Fibroblast of mammary gland (primary cell): Measurements from ENCODE around the gene PCOLCE2.

Source experiments
- DNase-seq: peaks from one replicate; pipeline ENCODE4 v3.0.0-alpha.2; 2010; ENCODE audit warnings: low read depth
- H3K4me3 ChIP-seq: 2 replicates; pipeline ENCODE4 v1.5.1; 2011; ENCODE audit warnings: low read depth, mild to moderate bottlenecking, low read length, moderate library complexity; ENCODE audit not compliant: control insufficient read depth
- TF ChIP-seq, protein P1 (sequence below): conservative IDR thresholded peaks from 2 replicates; pipeline ENCODE4 v1.5.1; 2011; ENCODE audit warnings: low read depth, low read length, inconsistent platforms; ENCODE audit not compliant: control insufficient read depth, insufficient read depth

Gene PCOLCE2

DNA sequence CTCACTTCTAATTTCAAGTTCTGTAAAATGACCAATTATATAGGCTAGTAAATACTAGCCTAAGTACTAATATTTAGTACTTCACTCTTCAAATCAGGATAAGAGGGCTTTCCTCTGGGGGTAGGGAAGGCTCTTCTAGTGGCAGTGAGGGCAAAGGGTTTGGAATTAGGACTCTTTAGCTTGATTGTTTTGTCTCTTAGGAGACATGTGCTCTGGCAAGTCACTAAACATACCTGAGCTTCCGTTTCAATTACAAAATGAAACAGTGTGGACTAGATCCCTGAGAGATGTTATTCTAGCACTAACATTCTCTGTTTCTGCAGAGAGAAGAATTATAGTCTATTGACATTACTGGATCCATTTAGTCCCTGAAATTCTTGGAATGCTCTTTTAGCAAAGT, 71.5 kb downstream of the PCOLCE2 start:
- no peak overlapping the region for H3K4me3 ChIP-seq
- DNase-seq: no peak
- TF ChIP-seq, protein P1, sequence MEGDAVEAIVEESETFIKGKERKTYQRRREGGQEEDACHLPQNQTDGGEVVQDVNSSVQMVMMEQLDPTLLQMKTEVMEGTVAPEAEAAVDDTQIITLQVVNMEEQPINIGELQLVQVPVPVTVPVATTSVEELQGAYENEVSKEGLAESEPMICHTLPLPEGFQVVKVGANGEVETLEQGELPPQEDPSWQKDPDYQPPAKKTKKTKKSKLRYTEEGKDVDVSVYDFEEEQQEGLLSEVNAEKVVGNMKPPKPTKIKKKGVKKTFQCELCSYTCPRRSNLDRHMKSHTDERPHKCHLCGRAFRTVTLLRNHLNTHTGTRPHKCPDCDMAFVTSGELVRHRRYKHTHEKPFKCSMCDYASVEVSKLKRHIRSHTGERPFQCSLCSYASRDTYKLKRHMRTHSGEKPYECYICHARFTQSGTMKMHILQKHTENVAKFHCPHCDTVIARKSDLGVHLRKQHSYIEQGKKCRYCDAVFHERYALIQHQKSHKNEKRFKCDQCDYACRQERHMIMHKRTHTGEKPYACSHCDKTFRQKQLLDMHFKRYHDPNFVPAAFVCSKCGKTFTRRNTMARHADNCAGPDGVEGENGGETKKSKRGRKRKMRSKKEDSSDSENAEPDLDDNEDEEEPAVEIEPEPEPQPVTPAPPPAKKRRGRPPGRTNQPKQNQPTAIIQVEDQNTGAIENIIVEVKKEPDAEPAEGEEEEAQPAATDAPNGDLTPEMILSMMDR: no peak

DNA sequence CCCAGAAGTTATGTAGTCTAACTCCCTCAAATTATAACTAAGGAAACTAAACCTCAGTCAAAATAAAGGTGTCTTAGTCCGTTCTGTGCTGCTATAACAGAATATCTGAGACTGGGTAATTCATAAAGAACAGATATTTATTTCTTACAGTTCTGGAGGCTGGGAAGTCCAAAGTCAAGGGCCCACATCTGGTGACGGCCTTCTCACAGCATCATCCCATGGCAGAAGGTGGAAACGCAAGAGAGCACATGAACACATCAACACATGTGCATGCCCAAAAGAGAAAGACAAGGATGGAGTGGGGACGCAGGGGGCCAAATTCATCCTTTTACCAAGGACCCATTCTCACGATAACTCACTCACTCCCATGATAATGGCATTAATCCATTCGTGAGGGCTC, 73.1 kb downstream of the PCOLCE2 start:
- TF ChIP-seq, protein P1: no peak
- H3K4me3 ChIP-seq: no peak overlapping the region
- DNase-seq: no peak

DNA sequence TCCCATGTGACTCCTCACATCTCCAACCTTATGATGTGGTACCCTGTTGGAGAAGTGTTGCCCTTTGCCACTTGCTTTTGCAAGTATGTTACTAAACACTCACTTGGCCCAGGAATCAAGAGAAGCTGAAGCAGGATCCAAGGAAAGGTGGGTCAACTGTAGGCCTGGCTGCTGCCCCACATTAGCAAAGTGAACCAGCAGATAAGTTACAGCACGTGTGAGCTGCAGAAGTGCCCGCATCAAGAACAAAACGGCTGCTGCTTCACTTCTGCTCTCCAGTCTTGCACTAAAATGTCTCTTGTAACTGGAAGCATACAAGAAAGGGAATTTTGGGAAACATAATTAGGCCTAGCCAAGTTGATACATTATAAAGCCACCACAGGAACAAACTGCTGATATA, 79.6 kb downstream of the PCOLCE2 start:
- TF ChIP-seq, protein P1: no peak
- no peak for DNase-seq
- no peak overlapping the region for H3K4me3 ChIP-seq

DNA sequence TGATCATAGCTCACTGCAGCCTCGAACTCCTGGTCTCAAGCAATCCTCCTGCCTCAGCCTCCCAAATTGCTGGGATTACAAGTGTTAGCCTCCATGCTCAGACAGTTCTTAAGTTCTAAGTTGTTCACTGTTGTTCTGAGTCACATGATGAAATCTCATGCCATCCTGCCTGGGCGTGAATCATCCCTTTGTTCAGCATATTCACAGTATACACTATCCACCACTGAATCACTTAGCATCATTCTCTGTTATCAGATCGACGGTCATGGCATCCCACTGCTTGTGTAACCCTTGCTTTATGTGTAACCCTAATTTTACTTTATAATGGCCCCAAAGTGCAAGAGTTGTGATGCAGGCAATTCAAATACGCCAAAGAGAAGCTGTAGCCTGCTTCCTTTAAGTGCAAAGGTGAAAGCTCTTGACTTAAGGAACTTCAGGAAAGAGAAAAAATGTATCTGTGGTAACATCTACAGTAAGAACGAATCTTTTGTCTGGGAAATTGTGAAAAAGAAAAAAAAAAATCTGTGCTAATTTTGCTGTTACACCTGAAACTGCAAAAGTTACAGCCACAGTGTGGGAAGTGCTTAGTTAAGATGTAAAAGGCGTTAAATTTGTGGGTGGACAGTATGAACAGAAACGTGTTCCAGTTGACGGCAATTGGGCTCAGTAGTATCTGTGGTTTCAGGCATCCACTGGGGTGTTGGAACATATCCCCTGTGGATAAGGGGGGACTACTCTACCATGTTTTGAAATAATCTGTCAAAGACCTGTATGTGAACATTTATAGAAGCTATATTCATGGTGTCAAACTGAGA, 80.6 kb downstream of the PCOLCE2 start:
- H3K4me3 ChIP-seq: no peak overlapping the region
- peak; percentile 64 for DNase-seq
- TF ChIP-seq, protein P1: no peak

DNA sequence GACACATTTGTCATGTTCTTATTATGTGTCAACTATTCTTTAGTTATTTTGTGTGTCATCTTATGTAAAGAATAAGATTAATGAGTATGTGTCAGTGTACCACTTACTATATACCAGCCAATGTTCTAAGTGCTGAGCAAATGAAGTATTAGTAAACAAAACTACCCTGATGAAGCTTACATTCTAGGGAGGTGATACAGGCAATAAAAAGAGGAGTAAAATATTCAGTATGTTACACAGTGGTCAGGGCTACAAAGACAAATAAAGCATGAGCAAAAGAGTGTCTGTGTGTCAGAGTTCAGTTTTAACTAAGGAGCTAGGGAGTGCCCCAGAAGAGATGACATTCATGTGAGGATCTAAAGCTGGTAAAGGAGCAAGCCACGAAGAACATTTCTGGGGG, 86.0 kb downstream of the PCOLCE2 start:
- DNase-seq: no peak
- H3K4me3 ChIP-seq: no peak overlapping the region

DNA sequence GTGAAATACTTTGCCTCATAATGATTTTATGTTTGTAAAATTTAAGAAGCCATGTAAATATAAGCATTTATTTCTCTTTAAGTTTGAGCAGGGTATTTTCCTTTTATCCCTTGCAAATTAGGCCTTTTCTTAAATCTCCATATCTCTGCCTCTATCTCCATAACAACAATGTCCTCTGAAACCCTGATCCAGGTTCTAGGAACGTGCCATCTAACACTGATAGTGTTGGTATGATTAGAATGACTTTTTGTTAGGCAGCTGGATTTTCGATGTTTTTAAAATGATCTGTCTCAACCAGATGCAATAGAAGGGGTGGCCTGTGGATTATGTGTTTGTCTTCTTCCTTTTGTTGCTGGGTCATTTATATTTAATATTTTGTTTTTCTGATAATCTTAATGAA, 87.1 kb downstream of the PCOLCE2 start:
- TF ChIP-seq, protein P1: no peak
- no peak for DNase-seq
- H3K4me3 ChIP-seq: no peak overlapping the region

More for the DNA sequence above, 86.0 kb downstream of the PCOLCE2 start:
- TF ChIP-seq, protein P1: no peak

DNA sequence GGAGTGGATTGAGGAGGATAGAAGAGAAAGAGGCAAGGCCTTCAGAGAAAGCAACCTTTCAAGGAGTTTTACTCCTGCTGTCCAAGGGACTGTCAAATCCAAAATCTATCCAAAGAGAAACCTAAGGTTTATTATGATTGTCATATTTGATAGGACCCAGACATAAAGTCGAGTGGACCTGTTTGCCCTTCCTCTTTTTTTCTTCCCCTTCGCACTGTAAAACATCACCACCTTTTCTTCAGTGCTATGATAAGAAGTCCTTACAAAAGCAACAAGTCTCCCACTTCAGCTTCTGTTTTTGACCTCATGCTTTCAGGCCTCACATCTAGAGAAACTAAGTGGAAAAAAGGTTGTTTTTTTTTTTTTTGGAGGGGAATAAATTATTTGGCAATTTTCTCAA, 92.1 kb downstream of the PCOLCE2 start:
- H3K4me3 ChIP-seq: no peak overlapping the region
- TF ChIP-seq, protein P1: no peak

More for the DNA sequence above, 92.1 kb downstream of the PCOLCE2 start:
- DNase-seq: no peak
